Stimulated activated naive CD8-positive, alpha-beta T cell treated with anti-CD3 and anti-CD28 coated beads, Interleukin-15, Interleukin-2, amounts not matched to agents 100 U/mL and 50 U/mL, for 24 hours (primary cell): Measurements from ENCODE around the gene CES5A.
A peak's percentile ranks its signal among the peaks of the same experiment; 100 is the strongest.
"Not testable (repeated sequence)": the region's sequence is repeated elsewhere in the genome, so short reads cannot be mapped to it uniquely, and the experiment has no call there.

Experiments used
- ATAC-seq: fragments of 150-1000 bp; cut with Tn5 transposase; one replicate; pipeline ENCODE4 v1.10.0; 2021
- DNase-seq: peaks from one replicate; pipeline ENCODE4 v3.0.0; 2021

CES5A gene

GRCh38 chr16:55876854-55877253 is 1.7 kb upstream of the CES5A start:
- no peak for DNase-seq
- ATAC-seq = no peak

GRCh38 chr16:55873122-55873521 is 2.1 kb downstream of the CES5A start:
- DNase-seq (no peak), ATAC-seq (no peak)

- DNase-seq = no peak
- no peak for ATAC-seq
These were observed 3.0 kb downstream of the CES5A start for GRCh38 chr16:55872130-55872529.

- DNase-seq (no peak), ATAC-seq (no peak)
These were observed 3.6 kb downstream of the CES5A start for GRCh38 chr16:55871411-55872038.

GRCh38 chr16:55868980-55869379 is 6.2 kb downstream of the CES5A start:
- ATAC-seq (no peak), DNase-seq (no peak)

GRCh38 chr16:55868137-55868536 is 7.0 kb downstream of the CES5A start:
- ATAC-seq (no peak), DNase-seq (no peak)

GRCh38 chr16:55861288-55861687 is 13.9 kb downstream of the CES5A start:
- no peak for DNase-seq
- ATAC-seq = no peak

- ATAC-seq, DNase-seq: not testable (repeated sequence)
These were observed 17.5 kb downstream of the CES5A start for GRCh38 chr16:55857650-55858049.

GRCh38 chr16:55856950-55857349 is 18.2 kb downstream of the CES5A start:
- DNase-seq (no peak), ATAC-seq (no peak)

- DNase-seq = no peak
- ATAC-seq = no peak
These were observed 22.1 kb downstream of the CES5A start for GRCh38 chr16:55853114-55853513.

GRCh38 chr16:55849536-55849935 is 25.6 kb downstream of the CES5A start:
- DNase-seq (no peak), ATAC-seq (no peak)

GRCh38 chr16:55846598-55847346 is 28.4 kb downstream of the CES5A start:
- no peak for ATAC-seq
- DNase-seq = no peak

GRCh38 chr16:55843105-55843395 is 32.1 kb downstream of the CES5A start:
- no peak for ATAC-seq
- no peak for DNase-seq

GRCh38 chr16:55842369-55843104 is 32.6 kb downstream of the CES5A start:
- DNase-seq (peak; percentile 6), ATAC-seq (no peak)

GRCh38 chr16:55839115-55839514 is 36.1 kb downstream of the CES5A start:
- no peak for DNase-seq
- ATAC-seq = no peak

GRCh38 chr16:55836158-55836611 is 39.0 kb downstream of the CES5A start:
- ATAC-seq (no peak), DNase-seq (no peak)

GRCh38 chr16:55835581-55835980 is 39.6 kb downstream of the CES5A start:
- DNase-seq = no peak
- no peak for ATAC-seq

GRCh38 chr16:55835173-55835572 is 40.0 kb downstream of the CES5A start:
- not testable (repeated sequence) for ATAC-seq, DNase-seq

- DNase-seq = no peak
These were observed 41.1 kb downstream of the CES5A start for GRCh38 chr16:55834049-55834448.

GRCh38 chr16:55832773-55833691 is 42.1 kb downstream of the CES5A start, which contains the start of gene CES1:
TSS of gene CES1 (minus strand) at chr16:55833096. CDS start at chr16:55833055, 41 bp downstream.
- ATAC-seq = no peak
- DNase-seq = no peak

More at GRCh38 chr16:55834049-55834448, 41.1 kb downstream of the CES5A start:
- no peak for ATAC-seq

- DNase-seq (no peak), ATAC-seq (no peak)
These were observed 42.8 kb downstream of the CES5A start for GRCh38 chr16:55832425-55832772.

- no peak for DNase-seq
- ATAC-seq = no peak
These were observed 44.4 kb downstream of the CES5A start for GRCh38 chr16:55830658-55831294.
